Ovary (tissue), 9 donors: ENCODE measurements around the gene SERPINB6. TPM values are rescaled to one million over a fixed set of nuclear protein-coding genes. Genes with fewer than 3 reads are reported as not detected.

Experiments used
- DNase-seq, 5 donors: peaks; one replicate each; pipeline ENCODE4 v3.0.0-alpha.2; 2019 to 2020
- H3K27ac ChIP-seq, 2 donors: fragments of 200-600 bp; one replicate each; pipeline versions ENCODE4 v1.5.1 to v1.8.0; 2019 to 2022
- H3K27me3 ChIP-seq: fragments of 200-600 bp; one replicate; pipeline ENCODE4 v1.8.0; 2022
- H3K36me3 ChIP-seq: fragments of 200-600 bp; sonication (generic); one replicate; pipeline ENCODE4 v1.5.1; 2019
- H3K4me1 ChIP-seq: one replicate; pipeline ENCODE4 v1.8.1; 2013; ENCODE audit warnings: mild to moderate bottlenecking, moderate library complexity; ENCODE audit not compliant: insufficient read depth
- H3K4me3 ChIP-seq: fragments of 200-600 bp; sonication (generic); one replicate; pipeline ENCODE4 v1.5.1; 2017
- H3K9me3 ChIP-seq, 2 donors: fragments of 200-600 bp in 1 of 2; sonication (generic) in 1 of 2; one replicate each; pipeline versions ENCODE4 v1.5.1 to v1.8.1; 2013 to 2019; ENCODE audit warnings: mild to moderate bottlenecking in 1 of 2, moderate library complexity in 1 of 2
- EP300 ChIP-seq: sonication (generic); formaldehyde crosslinking; IDR thresholded peaks from one replicate; pipeline ENCODE4 v1.6.1; 2017; ENCODE audit warnings: antibody characterized with exemption
- POLR2A ChIP-seq: fragments of 450-650 bp; IDR thresholded peaks from one replicate; pipeline ENCODE4 v1.6.1; 2017; ENCODE audit warnings: antibody characterized with exemption, mild to moderate bottlenecking, moderate library complexity
- WGBS, 3 donors: extraction: QIAGEN DNeasy Blood & Tissue Kit in 1 of 3; methylation state at CpG; one replicate each; pipeline versions ENCODE4 v1.1.5 to v1.1.7; 2013 to 2017; 5-methylcytosine and 5-hydroxymethylcytosine counted together
- intact Hi-C, 4 donors: fragments of 100-400 bp; cut with DNase I; formaldehyde crosslinking; loops; one replicate each; pipeline versions ENCODE4 v1.11.0 to v1.15.1; 2022 to 2023
- polyA plus RNA-seq, 2 donors: library from polyadenylated mRNA; stranded (reverse); fragments of 200-250 nt in 1 of 2; fragments of 350-450 nt in 1 of 2; fragmentation: Illumina TruSeq in 1 of 2; extraction: RNeasy Lipid Tissue Mini Kit (QIAGEN cat#74804) in 1 of 2; gene quantifications; one replicate each; pipeline ENCODE4 v1.2.3, GENCODE V29; 2013 to 2014
- total RNA-seq, 7 donors: library from RNA; depleted of rRNA in 2 of 7; stranded (reverse); fragments of >200 nt in 2 of 7; fragmentation: NEBNext Ultra II Directional in 3 of 7; extraction: Animal tissue kit (Norgen Biotek cat#: 25700) in 3 of 7; gene quantifications; one replicate each; pipeline versions ENCODE4 v1.1.0 to v1.2.4, GENCODE V29; 2016 to 2023
- TF ChIP-seq, protein P1 (sequence below), 3 donors: fragments of 450-650 bp in 2 of 3; fragments of 200-600 bp in 1 of 3; IDR thresholded peaks; one replicate each; pipeline versions ENCODE4 v1.5.1 to v1.8.0; 2016 to 2022; ENCODE audit warnings: antibody characterized with exemption in 3 of 3, mild to moderate bottlenecking in 1 of 3
- donor health status: DM: no; HTN: no; CAD: no; lungs with moderate emphysema.
- donor health status: DM: no; HTN: no; CAD: no.
- donor health status: Bipolar disorder and iron deficiency.
- donor health status: DM: yes; HTN: yes; CAD: no.
- donor health status: DM: no; HTN: no; CAD: no.
- donor health status: DM: yes; HTN: yes; CAD: no.

The SERPINB6 gene
- total and polyA plus RNA-seq, 9 donors, result 98.1 to 252 (median 156) TPM

DNA sequence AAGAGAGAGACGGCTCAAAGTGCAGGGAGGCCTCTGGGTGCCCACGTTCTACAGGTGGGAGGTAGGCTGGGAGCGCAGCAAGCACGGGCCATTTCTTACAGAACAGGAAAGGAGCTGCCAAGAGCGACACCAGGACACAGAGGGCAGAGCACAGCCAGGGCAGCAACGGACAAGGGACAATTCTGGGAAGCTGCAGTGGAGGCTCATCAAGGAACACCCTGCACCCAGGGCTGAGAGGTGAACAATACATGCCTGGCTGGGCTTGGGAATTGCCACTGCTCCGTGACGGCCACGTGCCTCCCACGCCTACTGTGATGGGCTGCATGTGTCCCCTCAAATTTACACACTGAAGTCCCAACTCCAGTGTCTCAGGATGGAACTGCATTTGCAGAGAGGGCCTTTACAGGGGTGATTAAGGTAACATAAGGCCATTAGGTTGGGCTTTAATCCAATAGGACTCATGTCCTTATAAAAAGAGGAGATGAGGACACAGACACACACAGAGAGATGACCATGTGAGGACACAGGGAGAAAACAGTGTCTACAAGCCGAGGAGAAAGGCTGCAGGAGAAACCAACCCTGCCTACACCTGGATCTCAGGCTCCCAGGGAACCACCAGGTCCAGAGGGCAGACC lies 13.6 kb downstream of the SERPINB6 start:
- 78 to 86% (median 84%) methylated on average over 11 of the region's 11 CpGs for WGBS, 3 donors
- Histone ChIP-seq H3K27ac (no peak overlapping the region), H3K27me3 (no peaks in the 10 kb centered on the region), H3K4me1 (peaks cover 7% of the 10 kb centered on the region), H3K4me3 (no peak overlapping the region), H3K36me3 (no peaks in the 10 kb centered on the region), H3K9me3 (no peaks in the 10 kb centered on the region)
- intact Hi-C loops, result no loop called here
- TF ChIP-seq POLR2A (no peak), EP300 (no peak)
- TF ChIP-seq, protein P1, sequence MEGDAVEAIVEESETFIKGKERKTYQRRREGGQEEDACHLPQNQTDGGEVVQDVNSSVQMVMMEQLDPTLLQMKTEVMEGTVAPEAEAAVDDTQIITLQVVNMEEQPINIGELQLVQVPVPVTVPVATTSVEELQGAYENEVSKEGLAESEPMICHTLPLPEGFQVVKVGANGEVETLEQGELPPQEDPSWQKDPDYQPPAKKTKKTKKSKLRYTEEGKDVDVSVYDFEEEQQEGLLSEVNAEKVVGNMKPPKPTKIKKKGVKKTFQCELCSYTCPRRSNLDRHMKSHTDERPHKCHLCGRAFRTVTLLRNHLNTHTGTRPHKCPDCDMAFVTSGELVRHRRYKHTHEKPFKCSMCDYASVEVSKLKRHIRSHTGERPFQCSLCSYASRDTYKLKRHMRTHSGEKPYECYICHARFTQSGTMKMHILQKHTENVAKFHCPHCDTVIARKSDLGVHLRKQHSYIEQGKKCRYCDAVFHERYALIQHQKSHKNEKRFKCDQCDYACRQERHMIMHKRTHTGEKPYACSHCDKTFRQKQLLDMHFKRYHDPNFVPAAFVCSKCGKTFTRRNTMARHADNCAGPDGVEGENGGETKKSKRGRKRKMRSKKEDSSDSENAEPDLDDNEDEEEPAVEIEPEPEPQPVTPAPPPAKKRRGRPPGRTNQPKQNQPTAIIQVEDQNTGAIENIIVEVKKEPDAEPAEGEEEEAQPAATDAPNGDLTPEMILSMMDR (IDR thresholded peaks at IDR 0.05), result no peak
- peak in 1 of 5 donors; percentile 11 for DNase-seq

DNA sequence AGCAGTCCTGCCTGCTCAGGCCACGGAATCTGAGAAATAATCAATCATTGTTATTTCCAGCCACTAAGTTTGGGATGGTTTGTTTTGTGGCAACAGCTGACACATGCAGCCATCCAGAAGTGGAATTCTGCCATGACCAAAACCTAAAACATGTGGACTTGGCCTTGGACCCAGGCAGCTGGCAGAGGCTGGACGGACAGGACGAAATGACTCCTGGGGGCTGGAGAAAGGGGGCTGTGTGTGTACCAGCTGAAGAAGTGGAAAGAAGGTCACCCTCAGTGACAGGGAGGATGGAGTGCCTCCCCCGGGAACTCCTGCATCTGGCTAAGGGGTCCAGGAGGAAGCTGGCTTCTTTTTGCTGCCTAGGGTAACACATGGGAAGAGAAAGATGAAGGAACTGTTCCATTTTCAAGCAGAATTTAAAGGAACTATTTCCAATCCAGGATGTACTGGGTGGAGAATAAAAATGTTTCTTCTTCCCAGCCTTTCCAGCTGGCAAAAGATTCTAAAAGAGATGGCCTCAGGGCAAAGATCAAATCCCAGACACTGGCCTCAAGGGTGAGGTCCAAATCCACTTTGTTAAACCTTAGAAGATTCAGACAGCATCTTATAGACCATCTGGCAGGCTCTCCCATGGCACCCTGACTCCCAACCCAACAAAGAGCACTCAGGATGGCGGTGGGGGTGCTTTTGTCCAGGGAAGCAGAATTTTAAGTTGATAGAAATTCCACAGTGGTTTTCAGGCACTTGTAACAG lies 14.3 kb downstream of the SERPINB6 start:
- DNase-seq, result no peak
- Histone ChIP-seq H3K9me3 (no peaks in the 10 kb centered on the region), H3K27me3 (no peaks in the 10 kb centered on the region), H3K27ac (no peak overlapping the region), H3K4me3 (no peak overlapping the region), H3K4me1 (peaks cover 9% of the 10 kb centered on the region), H3K36me3 (no peaks in the 10 kb centered on the region)
- 53 to 74% (median 64%) methylated on average over 5 of the region's 5 CpGs for WGBS, 3 donors
- intact Hi-C loops, result no loop called here
- no peak for TF ChIP-seq EP300
- TF ChIP-seq POLR2A, result no peak
- TF ChIP-seq, protein P1 (IDR thresholded peaks at IDR 0.05), result no peak

DNA sequence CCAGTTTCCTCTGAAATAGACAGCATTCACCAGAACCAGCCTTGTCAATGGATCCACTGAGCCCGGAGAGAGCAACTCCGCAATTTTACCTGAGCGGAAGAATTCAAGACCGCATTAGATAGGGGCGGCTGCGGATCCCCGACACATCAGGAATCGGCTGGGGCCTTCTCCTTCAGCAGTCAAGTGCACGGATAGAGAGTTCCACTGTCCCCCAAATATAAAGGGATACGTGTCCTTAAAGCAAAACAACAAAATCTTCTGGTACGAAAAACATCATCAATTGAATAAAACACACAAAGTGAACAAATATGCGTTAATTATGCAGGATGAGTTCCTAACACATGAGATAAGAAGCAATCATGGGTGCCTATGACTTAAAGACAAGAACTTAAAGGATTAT lies 18.3 kb downstream of the SERPINB6 start:
- H3K4me1 ChIP-seq, result peaks cover 1% of the 10 kb centered on the region
- H3K4me3 ChIP-seq, result no peak overlapping the region

DNA sequence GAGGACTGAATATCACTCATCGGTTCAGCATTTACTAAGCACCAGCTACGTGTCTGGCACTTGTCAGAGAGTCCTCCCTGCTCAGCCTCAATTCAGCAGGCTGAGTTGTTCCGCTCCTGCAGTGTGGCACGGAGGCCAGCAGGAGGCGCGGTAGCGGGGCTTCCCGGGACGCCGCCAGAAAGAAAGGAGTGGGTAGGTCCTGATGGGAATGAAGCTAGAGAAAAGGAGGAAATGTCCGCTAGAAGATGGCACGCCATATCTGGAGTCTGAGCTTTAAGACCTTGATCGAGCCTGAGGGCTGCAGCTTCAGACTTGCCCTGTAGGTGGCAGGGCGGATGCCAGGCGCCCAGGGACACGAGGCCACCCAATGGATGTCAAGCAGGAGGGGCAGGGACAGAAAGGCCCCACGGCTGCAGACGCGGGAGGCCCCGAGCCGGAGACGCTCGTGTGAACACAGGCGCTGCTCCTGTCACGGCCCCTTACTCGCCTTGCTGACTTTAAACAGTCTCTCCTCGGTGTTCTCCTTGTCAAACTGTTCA lies 18.7 kb downstream of the SERPINB6 start:
- DNase-seq, result peak; percentile 69 to 86 (median 79)
- TF ChIP-seq EP300 (no peak), POLR2A (no peak)
- TF ChIP-seq, protein P1 (IDR thresholded peaks at IDR 0.05), result peak; percentile 89 to 96 (median 94)
- H3K9me3 ChIP-seq, result no peaks in the 10 kb centered on the region
- H3K27ac ChIP-seq, result peak overlapping the region in 1 of 2 donors; percentile 32
- H3K4me3 ChIP-seq, result no peak overlapping the region
- 18 to 21% (median 20%) methylated on average over 27 of the region's 27 CpGs for WGBS, 3 donors
- no peaks in the 10 kb centered on the region for H3K27me3 ChIP-seq
- no peaks in the 10 kb centered on the region for H3K36me3 ChIP-seq
- peaks cover 1% of the 10 kb centered on the region for H3K4me1 ChIP-seq
- intact Hi-C loops, result loop anchor here in 3 of 4 donors (1.0 to 5.0 kb wide), 3 partner anchors 35 to 37 kb away; no protein-coding TSS in a partner anchor

More for the DNA sequence above, 18.3 kb downstream of the SERPINB6 start:
- Histone ChIP-seq H3K27ac (peak overlapping the region in 1 of 2 donors; percentile 32), H3K36me3 (no peaks in the 10 kb centered on the region), H3K9me3 (no peaks in the 10 kb centered on the region), H3K27me3 (no peaks in the 10 kb centered on the region)
- intact Hi-C loops, result loop anchor here in 2 of 4 donors (2.0 to 5.0 kb wide), 2 partner anchors 34 to 36 kb away; no protein-coding TSS in a partner anchor
- WGBS, 3 donors, result 92 to 95% (median 95%) methylated on average over 12 of the region's 12 CpGs
- TF ChIP-seq EP300, result no peak
- TF ChIP-seq POLR2A, result no peak
- TF ChIP-seq, protein P1 (IDR thresholded peaks at IDR 0.05), result no peak
- no peak for DNase-seq
